ENCODE data around the gene EXD3.
"Not testable (repeated sequence)": the region's sequence is repeated elsewhere in the genome, so short reads cannot be mapped to it uniquely, and the experiment has no call there.

Gene EXD3

GRCh38 chr9:137458194-137459151, 35.5 kb upstream of the EXD3 start:
- DNase-seq, result peak in 1 of 2 experiments; percentile 44

- no peak for DNase-seq
Observed at GRCh38 chr9:137457406-137458193, 34.6 kb upstream of the EXD3 start.

GRCh38 chr9:137456864-137457405, 34.0 kb upstream of the EXD3 start:
- DNase-seq, result no peak

GRCh38 chr9:137456061-137456863, 33.3 kb upstream of the EXD3 start:
- DNase-seq, result no peak

DNA sequence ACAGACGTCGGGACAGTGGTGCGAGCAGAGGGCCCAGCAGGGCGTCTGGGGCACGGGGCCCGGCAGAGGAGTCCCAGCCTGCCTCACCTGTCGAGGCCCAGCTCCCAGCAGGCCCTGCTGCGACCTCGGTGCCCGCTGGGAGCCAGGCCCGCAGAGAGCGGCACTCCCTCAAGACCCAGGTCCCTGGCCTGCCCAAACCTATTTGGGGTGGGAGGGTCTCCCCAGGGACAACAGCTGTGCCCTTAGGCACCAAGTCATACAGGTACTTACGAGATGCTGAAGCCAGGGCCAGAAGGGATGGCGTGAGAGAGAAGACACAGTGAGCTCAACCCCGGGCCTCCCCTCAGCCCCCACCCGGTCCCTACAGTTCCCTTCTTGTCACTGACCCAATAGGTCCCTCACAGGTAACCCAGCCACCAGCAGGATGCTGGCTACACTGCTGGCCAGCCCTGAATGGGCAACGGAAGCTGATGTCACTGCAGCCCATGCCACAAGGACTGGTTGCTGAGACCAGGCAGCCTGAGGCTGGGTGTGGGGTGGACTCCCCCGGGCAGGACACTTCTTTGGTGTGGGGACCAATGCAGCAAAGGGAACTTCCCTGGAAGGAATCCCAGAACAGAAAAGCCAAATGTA, 32.5 kb upstream of the EXD3 start:
- DNase-seq, result no peak

- DNase-seq, result no peak
Observed at GRCh38 chr9:137454597-137455358, 31.8 kb upstream of the EXD3 start.

- no peak for DNase-seq
Observed at GRCh38 chr9:137454145-137454596, 31.2 kb upstream of the EXD3 start.

GRCh38 chr9:137453643-137454081, 30.7 kb upstream of the EXD3 start:
- DNase-seq, result peak in 1 of 2 experiments; percentile 44

DNA sequence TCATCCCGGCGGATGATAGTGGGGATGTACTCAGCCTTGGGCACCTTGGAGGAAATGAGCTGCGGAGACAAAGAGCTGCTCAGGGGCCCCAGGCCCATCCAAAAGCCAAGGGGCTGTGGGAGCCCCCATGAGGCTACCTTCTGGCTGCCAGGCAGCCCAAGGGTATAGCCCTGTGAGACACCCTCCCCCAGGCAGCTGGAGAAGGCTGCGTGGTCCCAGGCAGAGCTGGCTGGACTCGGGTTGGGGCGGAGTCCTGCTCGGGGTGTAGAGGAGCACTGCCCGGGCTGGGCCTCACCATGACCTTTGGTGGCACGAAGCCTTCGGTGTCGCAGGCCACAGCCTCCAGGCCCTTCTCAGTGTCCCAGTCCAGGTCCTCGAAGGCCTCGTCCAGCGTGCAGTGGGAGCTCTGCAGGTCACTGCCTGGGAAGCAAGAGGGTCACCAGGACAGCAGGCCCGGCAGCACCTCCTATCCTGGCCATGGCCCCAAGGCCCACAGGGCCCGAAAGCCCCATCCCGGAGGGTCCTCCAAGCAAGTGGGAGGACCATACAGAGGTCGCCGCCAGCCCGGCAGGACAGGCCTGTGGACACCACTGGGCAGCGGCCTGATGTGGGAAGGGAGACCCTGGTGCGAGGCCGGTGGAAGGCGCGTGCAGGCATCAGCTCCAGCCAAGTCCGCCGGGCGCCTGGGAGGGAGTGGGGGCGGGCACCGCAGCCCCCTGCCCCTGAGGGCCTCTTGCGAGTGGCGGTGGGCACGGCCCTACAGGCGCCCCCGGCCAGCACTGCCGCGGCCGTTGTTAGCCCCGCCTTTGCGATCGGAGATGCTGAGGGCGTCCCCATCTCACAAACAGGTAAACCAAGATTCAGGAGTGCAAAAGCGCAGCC, 30.0 kb upstream of the EXD3 start:
- no peak for DNase-seq

GRCh38 chr9:137452006-137452760, 29.2 kb upstream of the EXD3 start:
- DNase-seq, result no peak

DNA sequence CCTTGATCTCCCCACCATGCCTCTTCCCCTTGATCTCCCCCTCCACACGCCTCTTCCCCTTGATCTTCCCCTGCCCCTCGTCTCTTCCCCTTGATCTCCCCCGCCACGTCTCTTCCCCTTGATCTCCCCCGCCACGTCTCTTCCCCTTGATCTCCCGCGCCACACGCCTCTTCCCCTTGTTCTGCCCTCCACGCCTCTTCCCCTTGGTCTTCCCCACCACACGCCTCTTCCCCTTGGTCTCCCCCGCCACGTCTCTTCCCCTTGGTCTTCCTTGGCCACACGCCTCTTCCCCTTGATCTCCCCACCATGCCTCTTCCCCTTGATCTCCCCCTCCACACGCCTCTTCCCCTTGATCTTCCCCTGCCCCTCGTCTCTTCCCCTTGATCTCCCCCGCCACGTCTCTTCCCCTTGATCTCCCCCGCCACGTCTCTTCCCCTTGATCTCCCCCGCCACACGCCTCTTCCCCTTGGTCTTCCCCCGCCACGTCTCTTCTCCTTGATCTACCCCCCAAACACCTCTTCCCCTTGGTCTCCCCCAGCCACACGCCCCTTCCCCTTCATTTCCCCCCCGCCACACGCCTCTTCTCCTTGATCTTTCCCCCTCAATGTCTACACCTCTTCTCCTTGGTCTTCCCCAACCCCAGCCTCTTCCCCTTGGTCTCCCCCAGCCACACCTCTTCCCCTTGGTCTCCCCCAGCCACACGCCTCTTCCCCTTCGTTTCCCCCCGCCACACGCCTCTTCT, 28.5 kb upstream of the EXD3 start:
- not testable (repeated sequence) for DNase-seq

DNA sequence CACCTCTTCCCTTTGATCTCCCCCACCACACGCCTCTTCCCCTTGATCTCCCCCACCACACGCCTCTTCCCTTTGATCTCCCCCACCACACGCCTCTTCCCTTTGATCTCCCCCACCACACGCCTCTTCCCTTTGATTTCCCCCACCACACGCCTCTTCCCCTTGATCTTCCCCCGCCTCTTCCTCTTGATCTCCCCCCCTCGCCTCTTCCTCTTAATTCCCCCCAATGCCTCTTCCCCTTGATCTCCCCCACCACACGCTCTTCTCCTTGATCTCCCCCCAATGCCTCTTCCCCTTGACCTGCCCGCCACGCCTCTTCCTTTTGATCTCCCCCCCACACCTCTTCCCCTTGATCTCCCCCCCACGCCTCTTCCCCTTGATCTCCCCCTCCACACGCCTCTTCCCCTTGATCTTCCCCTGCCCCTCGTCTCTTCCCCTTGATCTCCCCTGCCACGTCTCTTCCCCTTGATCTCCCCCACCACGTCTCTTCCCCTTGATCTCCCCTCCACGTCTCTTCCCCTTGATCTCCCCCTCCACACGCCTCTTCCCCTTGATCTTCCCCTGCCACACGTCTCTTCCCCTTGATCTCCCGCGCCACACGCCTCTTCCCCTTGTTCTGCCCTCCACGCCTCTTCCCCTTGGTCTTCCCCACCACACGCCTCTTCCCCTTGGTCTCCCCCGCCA, 27.7 kb upstream of the EXD3 start:
- DNase-seq, result not testable (repeated sequence)

DNA sequence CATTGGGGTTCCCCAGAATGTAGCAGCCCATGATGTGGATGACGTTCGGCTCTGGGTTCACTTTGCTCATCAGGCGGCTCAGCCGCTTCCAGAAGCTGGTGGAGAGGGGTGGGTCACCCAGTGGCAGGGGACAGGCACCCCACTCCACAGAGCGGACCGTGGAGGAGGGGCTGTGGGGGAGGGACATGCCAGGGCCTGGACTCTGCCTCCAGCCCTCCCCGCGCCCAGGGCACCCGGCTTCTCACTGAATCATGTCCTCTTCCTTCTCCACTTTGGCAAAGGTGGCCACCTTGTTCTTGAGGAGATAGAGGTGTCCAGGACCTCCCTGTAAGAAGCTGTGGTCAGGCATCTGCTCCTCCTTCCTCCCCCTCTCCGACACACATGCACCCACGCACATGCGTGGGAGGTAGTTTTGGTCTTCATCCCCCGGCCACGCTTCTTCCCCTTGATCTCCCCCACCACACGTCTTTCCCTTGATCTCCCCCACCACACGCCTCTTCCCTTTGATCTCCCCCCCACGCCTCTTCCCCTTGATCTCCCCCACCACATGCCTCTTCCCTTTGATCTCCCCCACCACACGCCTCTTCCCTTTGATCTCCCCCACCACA, 27.1 kb upstream of the EXD3 start:
- DNase-seq, result no peak

- no peak for DNase-seq
Observed at GRCh38 chr9:137449081-137449844, 26.3 kb upstream of the EXD3 start.

DNA sequence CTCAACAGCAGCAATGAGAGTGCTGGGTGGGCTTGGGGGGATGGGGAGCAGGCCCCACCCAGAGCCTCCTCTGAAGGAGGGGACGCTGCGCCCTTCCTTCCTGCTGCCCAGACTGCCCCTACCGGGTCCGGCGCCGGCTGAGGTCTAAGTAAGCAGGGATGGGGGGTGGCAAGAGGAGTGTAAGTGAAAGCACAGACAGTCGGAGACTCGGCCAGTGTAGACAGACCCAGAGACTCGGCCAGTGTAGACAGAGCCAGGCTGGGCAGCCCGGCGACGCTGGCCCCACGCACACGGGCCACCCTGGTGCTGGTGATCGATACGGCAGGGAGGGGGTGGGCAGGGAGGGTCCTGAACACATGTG, 25.6 kb upstream of the EXD3 start:
- DNase-seq, result no peak

DNA sequence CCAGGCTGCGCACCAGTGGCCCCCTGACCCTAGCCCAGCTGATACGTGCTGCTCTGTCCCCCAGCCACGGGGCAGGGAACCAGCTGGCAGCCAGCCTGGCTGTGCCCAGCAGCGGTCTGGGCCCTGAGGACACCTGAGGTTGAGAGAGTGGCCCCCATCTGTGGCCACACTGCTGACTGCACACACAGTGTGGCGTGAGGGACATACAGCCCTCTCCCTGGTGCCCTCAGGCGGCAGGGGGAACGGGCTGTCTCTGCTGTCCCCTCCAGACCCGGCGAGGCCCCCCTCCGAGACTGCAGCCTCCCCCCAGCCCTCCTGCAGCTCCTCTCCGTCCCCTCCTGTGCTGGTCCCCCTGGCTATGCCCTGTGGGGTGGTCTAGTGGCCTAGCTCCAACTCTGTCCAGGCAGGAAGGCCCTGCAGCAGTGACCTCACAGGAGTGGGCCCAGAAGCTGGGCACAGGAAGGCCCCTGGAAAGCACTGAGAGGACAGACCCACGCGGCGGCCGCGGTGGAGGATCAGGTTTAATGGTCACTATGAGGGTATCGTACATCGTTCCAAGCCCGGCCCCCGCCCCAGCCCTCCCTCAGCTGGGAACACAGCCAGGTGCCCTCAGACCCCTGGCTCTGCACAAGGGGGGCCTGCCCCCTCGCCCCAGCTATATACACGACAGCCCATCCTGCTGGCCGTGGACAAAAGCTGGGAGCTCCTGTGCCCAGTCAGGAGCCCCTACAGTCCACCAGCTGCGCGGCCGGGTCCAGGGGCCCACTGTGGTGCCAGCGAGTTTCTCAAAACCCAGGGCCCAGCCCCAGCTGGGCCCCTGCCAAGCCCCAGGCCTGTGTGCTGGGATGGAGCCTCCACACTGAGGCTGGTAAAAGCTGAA, 25.0 kb upstream of the EXD3 start:
- no peak for DNase-seq
